ENCODE data around the gene CAMTA1.

GRCh38 chr1:6913086-6913485 lies 127.8 kb downstream of the CAMTA1 start:
- TF ChIP-seq ZNF221 (tag by site-specific recombination; IDR thresholded peaks at IDR 0.05; ENCODE audit: borderline replicate concordance) = no peak
- TF ChIP-seq CTCF (tag by site-specific recombination; IDR thresholded peaks at IDR 0.05) = no peak
- no peak for TF ChIP-seq YY1 (tag by site-specific recombination; IDR thresholded peaks at IDR 0.05)

Measured in HEK293 (cell line).